Stimulated activated CD4-positive, alpha-beta T cell treated with anti-CD3 and anti-CD28 coated beads, Interleukin-12 subunit alpha, Interleukin-12 subunit beta, amount 100 ng/mL, for 48 hours (primary cell): Measurements from ENCODE around the gene DIAPH3.

Experiments used
- DNase-seq, 3 donors: peaks; one replicate each; pipeline ENCODE4 v3.0.0-alpha.2; 2020; ENCODE audit warnings: low read depth in 2 of 3, low spot score in 1 of 3

The DIAPH3 gene

DNA sequence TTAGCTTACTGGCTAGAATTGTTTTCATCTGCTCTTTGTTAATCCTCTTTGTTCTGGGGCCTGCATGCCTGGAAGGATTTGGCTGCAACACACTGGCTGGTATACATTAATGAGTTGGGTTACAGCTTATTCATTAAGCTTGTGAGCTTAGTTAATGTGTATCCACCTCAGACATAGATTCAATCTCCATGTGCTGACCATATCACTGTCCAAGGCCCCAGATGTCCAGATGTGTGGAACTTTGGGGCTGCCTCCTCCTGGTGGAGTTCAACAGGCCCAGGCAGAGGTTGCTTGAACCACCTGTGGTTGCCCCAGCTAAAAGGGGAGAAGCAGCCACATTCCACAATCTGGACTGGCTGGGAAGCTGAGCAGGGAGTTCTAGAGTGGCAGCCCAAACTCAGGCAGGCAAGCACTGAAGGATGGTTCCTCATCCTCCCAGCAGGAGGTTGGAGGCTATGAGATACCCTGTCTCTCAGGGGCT, 5.4 kb downstream of the DIAPH3 start:
- DNase-seq = no peak

DNA sequence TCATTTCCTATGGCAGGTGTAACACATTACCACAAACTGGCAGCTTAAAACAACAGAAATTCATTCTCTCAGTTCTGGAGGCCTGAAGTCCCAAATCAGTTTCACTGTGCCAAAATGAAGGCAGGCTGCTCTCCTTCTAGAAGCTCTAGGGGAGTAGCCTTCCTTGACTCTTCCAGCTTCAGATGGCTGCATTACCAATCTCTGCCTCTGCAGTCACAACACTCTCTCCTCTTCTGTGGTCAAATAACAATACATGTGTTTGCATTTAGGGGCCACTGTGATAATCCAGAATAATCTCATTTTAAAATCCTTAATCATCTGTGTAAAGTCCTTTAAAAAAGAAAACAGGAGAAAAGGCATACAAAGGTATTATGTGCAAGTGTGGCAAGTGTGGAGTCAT, 7.8 kb downstream of the DIAPH3 start:
- no peak for DNase-seq

DNA sequence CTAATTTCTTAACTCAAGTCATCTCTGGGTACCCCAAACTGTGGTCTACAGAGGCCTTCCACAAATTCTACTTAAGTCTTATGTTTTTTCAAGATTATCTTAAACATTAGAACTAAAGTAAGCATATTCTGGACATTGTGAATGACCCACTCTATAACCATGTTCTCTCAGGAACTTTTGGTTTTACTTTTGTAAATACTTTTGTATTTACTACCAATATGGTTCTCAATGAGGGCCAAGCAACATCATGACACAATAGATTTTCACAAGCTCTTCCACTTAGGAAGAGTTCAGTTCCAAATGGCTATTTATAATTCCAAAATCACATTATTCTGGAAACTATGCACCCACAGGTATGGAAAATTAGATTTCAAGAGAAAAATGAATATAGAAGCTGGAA, 10.8 kb downstream of the DIAPH3 start:
- DNase-seq = no peak

DNA sequence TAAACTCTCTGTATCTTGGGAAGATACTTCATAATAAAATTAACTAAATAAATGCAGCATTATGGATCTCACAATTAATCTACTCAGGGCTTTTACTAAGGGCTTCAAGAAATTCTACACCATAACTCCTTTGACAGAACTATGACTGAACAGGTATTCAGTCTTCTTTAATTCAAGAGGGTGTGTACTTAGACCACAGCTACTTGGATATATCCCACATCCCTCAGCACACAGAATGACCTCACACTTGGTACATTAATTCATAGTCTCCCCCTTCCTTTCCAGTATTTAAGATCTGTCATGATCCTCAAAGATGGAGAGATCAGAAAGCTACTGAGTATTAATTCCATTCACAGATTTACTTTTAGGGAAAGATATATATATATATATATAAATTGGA, 11.6 kb downstream of the DIAPH3 start:
- no peak for DNase-seq

DNA sequence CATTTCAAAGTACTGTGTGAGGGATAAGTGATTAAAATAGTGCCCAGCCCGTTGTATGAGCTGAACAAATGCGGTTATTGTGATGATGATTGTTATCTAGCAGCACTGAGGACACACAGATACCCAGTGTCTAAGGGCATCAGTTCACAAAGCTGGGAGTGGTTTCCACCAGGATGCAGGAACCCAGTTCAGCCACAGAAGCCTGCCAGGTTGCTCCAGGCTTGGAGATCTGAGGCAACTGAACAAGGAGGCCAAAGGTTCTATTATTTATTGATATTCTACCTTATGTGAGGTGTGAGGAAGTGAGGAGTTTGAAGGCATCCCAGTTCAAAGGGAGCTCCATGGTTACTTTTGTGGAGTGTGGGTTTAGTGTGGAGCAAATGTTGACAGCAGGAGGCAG, 13.2 kb downstream of the DIAPH3 start:
- no peak for DNase-seq

DNA sequence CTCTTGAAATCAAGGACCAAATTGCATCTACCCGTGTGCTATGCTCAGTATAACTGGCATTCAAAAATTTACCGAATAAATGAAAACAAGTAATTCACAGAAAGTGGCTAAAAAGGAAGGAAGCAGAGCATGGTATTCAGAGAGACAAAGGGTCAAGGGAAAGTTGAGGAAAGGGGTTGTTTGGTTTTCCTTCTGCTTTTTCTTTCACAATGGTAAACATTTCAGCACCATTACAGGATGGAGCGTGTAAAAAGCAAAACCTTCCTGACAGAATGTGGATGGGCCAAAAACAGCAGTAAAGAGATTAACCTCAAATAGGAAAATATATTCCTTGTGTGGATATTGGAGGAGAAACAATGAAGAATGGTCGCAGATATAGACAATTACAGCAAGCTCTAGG, 14.8 kb downstream of the DIAPH3 start:
- no peak for DNase-seq

DNA sequence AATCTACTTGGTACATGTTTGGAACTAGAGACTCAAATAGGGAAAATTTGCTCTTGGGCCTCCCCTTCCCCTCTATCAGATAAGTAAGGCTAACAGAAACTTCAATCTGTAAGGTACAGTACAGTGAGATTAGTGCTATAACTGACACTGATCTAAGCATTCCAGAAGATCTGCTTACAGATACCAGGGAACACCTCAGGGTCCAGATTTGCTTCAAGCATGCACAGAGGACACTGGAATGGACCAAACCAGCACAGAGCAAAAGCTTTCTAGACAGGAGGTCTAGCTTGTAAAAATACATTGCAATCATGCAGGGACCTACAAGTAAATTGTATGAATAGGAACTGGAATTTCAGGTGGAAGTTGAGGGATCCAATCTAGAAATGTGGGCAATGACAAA, 16.4 kb downstream of the DIAPH3 start:
- DNase-seq = no peak

DNA sequence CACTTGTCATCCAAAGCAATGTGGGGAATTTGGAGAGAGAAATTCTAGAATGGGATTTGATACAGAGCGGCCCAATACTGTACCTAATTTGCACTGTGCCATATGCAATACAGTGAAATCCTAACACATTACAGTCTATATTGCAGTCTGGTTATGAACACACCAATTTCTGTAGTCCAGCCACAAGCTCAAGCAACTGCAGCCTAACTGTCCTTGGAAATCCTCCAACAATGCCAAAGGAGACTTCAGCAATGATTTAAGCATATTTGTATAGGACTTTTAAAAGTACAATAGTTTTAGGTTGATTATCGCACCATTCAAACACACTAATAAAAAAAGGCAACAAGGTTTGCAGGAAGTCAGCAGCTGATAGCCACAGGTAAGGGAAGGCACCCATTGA, 17.3 kb downstream of the DIAPH3 start:
- no peak for DNase-seq

DNA sequence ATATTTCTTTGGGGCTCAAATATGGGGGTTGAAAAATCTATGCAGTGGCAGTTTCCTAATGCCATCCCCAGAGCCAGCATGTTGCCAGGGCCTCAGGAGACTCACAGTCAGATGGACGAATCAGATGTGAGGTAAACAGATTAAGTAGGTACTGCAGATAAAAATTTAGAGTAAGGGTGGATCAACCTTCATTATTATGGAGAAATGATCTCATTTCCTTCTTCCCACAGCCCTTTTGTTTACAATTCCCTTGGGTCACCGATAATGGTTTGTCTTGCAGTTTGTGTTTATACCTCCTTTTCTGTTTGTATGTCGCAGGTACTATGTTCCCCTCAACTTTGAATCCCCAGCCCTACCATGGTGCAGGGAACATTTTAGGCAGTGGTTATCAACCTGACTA, 20.0 kb downstream of the DIAPH3 start:
- no peak for DNase-seq

DNA sequence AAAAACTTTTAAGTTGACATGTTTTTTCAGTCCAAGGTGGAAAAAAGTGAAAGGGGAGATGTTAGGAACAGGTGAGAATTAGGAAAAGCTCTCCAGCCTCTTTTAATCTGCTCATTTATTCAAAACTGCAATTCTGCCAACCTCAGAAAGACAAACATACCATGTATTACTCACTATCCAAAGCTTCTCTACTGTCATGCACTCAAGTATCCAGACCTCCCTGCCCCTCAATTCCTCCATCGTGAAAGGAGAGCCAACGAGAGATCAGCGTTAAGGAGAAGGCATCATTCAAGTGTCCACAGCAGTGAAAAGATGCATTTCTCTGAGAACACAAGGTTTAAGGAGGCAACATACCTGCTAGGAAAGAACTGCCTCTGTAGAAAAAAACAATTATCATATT, 24.5 kb downstream of the DIAPH3 start:
- DNase-seq = no peak

DNA sequence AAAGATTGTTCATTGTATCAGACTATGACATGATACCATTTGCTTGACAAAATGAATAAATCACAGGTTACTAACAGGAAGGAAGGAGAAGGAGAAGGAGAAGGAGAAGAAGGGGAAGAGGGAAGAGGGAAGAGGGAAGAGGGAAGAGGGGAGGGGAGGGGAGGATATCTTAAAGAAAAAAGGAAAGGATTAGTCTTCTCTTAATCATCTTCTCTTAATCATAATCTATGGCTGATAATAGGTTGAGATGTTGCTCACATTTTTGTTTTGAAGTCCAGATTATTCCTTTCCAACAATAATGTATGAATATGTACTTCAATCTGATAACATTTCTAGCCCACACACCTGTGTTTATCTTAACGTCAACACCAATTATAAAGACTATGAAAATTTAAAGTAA, 25.1 kb downstream of the DIAPH3 start:
- no peak for DNase-seq

DNA sequence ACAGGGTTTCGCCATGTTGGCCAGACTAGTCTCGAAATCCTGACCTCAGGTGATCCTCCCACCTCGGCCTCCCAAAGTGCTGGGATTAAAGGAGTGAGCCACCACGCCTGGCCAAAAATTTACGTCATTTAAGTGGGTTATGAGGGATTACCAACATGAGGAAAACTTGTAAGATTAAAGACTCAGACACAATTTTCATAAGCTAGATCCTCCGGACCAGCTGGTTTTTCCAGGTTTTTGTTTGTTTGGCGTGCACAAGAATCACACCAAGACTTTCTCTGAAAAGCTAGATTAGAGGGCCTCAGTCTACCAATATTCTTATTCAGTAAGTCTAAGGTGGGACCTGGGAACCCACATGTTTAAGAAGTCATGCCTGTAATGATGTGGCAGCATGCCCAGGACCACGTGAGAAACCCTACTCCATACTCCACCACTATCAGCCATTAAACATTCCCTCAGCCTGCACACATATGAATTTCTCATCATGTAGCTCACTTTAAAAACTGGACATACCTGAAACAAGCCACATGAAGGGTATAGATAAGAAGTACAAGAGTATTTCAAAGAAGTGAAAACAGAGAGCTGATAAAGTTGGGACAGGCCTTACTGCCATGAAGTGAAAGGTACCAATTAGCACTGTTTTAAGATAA, 25.7 kb downstream of the DIAPH3 start:
- DNase-seq = no peak

DNA sequence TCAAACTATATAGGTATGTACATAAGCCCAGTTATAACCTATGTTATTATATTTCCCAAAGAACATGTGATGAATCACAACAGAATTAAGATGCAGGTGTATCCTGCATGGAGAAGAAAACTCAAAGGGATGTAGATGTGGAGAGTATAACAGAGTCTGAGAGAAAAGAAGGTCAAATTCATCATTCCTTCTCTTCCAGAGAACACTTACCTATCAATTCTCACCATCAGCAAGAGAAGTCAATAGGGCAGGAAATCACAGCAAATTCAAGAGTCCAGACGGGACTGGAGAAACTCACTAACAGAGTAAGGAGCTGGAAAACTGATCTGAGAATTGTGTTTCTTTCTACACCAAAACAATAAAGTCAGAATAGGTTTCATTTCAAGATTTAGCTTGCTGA, 28.4 kb downstream of the DIAPH3 start:
- DNase-seq = no peak

DNA sequence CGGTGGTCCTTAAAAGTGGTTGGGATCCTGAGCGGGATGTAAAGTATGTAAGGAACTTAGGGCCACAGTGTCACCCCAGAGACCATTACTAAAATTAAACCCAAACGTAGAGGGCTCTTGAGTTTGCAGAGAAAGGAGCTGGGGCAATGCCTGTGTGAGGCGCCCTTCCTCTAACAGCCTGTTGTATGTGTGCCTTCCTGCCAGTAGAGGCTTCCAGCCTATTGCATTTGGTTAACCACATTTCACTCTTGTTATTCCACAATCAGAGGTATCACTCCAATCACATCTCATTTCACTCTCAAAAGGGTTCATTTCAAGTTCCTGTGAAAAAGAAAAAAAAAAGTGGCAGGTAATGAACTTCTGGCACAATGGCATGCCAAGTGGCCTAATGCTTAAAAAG, 29.4 kb downstream of the DIAPH3 start:
- DNase-seq = no peak

DNA sequence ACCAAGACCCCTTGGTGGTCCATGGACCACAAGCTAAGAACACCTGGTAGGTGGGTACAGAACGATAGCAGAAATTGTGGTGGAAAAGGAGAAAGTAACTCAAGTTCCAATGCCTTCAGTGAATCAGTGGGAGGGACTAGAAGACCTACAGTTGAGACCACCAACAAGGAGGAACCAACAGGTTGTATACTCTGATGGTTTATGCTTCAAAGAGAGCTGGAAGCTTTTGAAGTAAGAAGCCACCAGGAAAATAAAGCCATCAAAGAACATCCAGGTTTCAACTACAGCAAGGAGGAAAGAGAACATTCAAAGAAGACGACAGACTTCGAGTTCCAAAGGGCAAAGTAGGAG, 42.4 kb downstream of the DIAPH3 start:
- DNase-seq = no peak

DNA sequence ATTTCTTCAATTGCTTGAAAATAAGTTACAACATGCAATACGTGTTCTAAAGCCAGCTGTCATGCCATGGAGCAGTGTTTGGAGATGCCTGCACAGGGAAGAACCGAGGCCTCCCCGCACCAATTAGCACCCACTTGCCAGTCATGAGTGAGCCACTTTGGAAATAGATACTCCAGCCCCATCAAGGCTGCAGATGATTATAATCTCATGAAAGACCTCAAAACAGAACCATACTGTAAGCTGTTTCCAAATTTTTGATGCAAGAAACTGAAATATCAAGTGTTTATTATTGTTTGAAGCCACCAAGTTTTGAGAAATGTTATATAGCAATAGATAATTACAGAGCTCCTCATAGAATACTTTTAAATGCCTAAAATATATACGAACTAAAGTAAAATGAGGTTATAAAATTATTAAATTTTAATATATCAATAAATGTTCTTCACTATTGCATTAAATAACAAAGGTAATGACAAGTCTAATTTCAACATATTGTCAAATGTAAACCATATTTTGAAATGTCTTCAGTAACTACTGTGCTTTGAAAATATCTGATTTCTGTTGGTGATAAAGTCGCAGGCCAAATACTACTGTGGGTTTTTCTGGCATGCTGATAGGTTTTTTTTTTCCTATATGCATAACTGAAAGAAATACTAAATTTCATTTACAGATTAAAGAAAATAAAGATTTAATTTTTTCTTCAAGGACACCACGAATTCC, 43.0 kb downstream of the DIAPH3 start:
- DNase-seq = no peak

DNA sequence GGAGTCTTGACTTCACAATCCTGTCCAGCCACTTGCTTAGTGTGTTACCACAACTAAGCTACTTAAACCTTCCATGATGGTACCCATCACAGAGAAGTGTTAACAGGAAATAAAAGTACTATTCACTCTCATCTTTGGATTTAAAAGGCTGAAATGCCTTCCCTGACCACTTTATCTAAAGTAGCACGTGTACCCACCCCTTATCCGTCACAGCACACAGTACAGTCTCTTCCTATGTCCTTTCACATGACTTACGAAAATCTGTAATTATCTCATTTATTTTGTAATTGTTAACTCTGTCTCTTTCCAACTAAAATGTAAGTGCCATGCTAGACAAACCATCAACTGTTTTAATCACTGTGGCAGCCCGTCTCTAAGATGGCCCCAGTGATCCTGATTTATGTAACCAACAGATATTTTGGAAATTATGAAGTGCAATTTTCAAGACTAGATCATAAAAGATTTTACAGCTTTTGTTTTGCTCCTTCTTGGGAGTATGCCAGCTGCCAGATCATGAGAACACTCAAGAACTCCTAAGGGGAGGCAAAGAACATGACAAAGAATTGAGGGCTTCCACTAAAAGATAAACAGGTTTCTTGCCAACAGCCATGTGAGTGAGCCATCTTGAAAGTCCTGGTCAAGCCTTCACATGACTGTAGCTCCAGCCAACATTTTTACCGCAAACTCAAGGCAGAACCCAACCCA, 44.9 kb downstream of the DIAPH3 start:
- DNase-seq = no peak

DNA sequence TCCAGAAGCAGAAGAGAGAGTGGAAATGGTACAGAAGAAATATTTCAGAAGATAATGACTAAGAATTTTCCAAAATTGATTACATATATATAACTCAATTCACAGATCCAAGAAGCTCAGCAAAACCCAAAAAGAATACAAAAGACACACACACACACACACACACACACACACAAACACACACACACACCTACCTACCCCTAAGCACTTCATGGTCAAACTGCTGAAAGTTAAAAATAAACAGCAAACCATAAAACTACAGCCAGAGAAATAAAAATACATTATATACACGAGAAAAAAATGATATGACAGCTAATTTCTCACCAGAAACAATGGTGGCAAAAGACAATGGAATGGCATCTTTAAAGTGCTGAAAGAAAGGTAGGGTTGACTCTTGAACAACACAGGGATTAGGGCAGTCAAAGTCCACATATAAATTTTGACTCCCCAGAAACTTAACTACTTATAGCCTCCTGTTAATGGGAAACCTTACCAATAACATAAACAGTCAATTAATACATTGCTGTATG, 49.2 kb downstream of the DIAPH3 start:
- no peak for DNase-seq

DNA sequence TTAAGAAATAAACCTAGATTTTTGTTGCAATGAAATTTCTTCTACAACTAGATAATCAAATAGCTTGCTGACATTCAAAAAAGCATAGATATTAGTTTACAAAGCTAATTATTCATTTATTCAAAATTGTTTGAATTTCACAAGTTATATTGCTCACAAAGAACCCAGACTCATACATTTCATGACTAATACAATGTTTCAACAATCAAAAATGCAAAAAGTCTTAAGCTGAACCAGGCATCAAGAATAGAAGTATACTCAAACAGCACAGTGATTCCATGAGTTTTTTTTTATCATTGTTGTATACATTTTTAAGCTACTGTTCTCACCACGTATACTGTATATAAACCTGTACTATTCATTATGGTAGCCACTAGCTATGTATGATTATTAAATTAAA, 51.0 kb downstream of the DIAPH3 start:
- DNase-seq = no peak

DNA sequence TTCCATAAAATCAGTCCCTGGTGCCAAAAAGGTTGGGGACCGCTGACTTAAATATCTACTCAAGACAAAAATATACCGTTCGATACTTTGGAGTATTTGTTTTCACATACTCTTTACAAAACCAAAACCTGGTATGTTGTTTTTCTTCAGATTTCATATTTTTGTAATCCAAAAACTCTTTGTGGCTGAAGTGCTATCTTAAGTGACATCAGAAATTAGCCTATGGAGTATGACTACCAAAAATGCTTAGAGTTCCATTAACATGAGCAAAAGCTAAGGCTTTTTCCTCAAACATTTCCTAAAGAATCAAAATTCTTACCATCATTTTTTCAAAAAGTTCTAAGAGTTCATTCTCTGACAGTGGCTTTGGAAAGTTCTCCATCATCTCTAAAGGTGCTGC, 52.0 kb downstream of the DIAPH3 start:
- no peak for DNase-seq

DNA sequence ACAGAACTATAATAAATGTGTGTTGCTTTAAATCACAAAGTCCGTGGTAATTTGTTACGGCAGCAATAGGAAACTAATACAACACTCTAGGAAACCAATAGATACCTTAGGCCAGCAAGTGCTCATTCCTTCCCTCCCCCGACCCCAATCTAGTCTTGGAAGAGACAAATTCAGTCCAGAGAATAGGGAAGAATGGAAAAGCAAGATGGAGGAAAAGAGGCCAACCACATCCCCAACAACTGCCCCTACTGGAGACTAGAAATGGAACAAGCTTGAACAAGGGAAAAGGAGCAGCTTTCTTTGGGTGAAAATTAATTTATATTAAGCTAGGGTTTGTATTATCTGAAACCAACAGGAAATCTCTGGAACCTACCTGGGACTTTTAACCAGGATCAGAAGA, 54.4 kb downstream of the DIAPH3 start:
- no peak for DNase-seq

DNA sequence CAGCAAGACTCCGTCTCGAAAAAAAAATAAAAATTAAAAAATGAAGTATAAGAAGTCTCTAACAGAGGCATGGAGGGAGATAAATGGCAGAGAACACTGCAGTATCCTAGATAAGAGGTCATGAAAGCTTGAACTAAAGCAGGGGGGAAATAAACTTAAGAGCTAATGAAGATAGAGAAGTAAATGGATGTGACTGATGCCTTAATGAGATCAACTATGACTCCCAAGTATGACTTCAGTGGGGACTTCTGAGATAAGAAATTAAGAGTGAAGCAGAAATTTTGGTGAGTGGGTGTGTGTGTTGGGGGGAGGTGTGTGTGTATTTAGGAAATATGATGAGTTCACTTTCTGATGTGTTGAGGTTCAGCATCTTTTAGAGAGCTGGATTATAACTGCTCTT, 55.1 kb downstream of the DIAPH3 start:
- DNase-seq = no peak
